HEK293 (cell line): ENCODE measurements around the gene RANBP3L.

Source experiments
- FEZF1 ChIP-seq: fragments of 450-650 bp; formaldehyde crosslinking; IDR thresholded peaks from 2 replicates; pipeline ENCODE4 v1.5.1; 2016; ENCODE audit warnings: missing biosample characterization, missing genetic modification characterization
- GLI2 ChIP-seq: fragments of 450-650 bp; formaldehyde crosslinking; IDR thresholded peaks from 2 replicates; pipeline ENCODE4; 2017; ENCODE audit warnings: missing biosample characterization, missing genetic modification characterization, low read depth, borderline replicate concordance
- GLI4 ChIP-seq: fragments of 450-650 bp; formaldehyde crosslinking; IDR thresholded peaks from 2 replicates; pipeline ENCODE4 v1.5.1; 2016; ENCODE audit warnings: missing biosample characterization, missing genetic modification characterization
- GLIS1 ChIP-seq: fragments of 450-650 bp; formaldehyde crosslinking; IDR thresholded peaks from 2 replicates; pipeline ENCODE4 v1.5.1; 2016; ENCODE audit warnings: missing biosample characterization, missing genetic modification characterization
- PBX3 ChIP-seq: sonication (generic); formaldehyde crosslinking; IDR thresholded peaks from 2 replicates; pipeline ENCODE4 v1.8.1; 2022; ENCODE audit warnings: mild to moderate bottlenecking, moderate library complexity, missing genetic modification reagents
- SALL2 ChIP-seq: fragments of 450-650 bp; formaldehyde crosslinking; IDR thresholded peaks from 2 replicates; pipeline ENCODE4 v1.5.0; 2017; ENCODE audit warnings: missing biosample characterization, mild to moderate bottlenecking, missing genetic modification characterization, borderline replicate concordance
- YY2 ChIP-seq: fragments of 450-650 bp; formaldehyde crosslinking; IDR thresholded peaks from 2 replicates; pipeline ENCODE4 v1.5.1; 2016; ENCODE audit warnings: missing biosample characterization, missing genetic modification characterization
- ZBTB48 ChIP-seq: fragments of 450-650 bp; formaldehyde crosslinking; IDR thresholded peaks from 2 replicates; pipeline ENCODE4 v1.5.1; 2016; ENCODE audit warnings: missing biosample characterization, missing genetic modification characterization
- ZBTB6 ChIP-seq: fragments of 450-650 bp; formaldehyde crosslinking; IDR thresholded peaks from 2 replicates; pipeline ENCODE4 v1.5.1; 2017; ENCODE audit warnings: missing biosample characterization, missing genetic modification characterization
- ZBTB7A ChIP-seq: fragments of 450-650 bp; formaldehyde crosslinking; IDR thresholded peaks from 2 replicates; pipeline ENCODE4 v1.5.1; 2016; ENCODE audit warnings: low read depth, missing biosample characterization, missing genetic modification characterization
- ZNF133 ChIP-seq: fragments of 450-650 bp; formaldehyde crosslinking; IDR thresholded peaks from 2 replicates; pipeline ENCODE4 v1.5.1; 2016; ENCODE audit warnings: missing biosample characterization, missing genetic modification characterization
- ZNF174 ChIP-seq: fragments of 450-650 bp; formaldehyde crosslinking; IDR thresholded peaks from 2 replicates; pipeline ENCODE4 v1.5.0; 2017; ENCODE audit warnings: missing biosample characterization, mild to moderate bottlenecking, missing genetic modification characterization
- ZNF184 ChIP-seq: fragments of 450-650 bp; IDR thresholded peaks from 2 replicates; pipeline ENCODE4 v1.5.1; 2018; ENCODE audit warnings: missing biosample characterization, mild to moderate bottlenecking, missing genetic modification characterization
- ZNF404 ChIP-seq: fragments of 450-650 bp; formaldehyde crosslinking; IDR thresholded peaks from 2 replicates; pipeline ENCODE4 v1.5.1; 2017; ENCODE audit warnings: missing biosample characterization, missing genetic modification characterization
- ZNF423 ChIP-seq: fragments of 450-650 bp; formaldehyde crosslinking; IDR thresholded peaks from 2 replicates; pipeline ENCODE4 v1.5.1; 2016; ENCODE audit warnings: missing biosample characterization, missing genetic modification characterization
- ZNF426 ChIP-seq: fragments of 450-650 bp; formaldehyde crosslinking; IDR thresholded peaks from 2 replicates; pipeline ENCODE4 v1.5.1; 2017; ENCODE audit warnings: missing biosample characterization, missing genetic modification characterization, mild to moderate bottlenecking, inconsistent platforms, moderate library complexity
- ZNF510 ChIP-seq: fragments of 450-650 bp; formaldehyde crosslinking; IDR thresholded peaks from 2 replicates; pipeline ENCODE4 v1.5.1; 2018; ENCODE audit warnings: mild to moderate bottlenecking, missing genetic modification characterization, missing biosample characterization; ENCODE audit not compliant: insufficient replicate concordance
- ZNF580 ChIP-seq: fragments of 450-650 bp; formaldehyde crosslinking; IDR thresholded peaks from 2 replicates; pipeline ENCODE4 v1.5.1; 2016; ENCODE audit warnings: missing biosample characterization, missing genetic modification characterization
- ZNF639 ChIP-seq: fragments of 450-650 bp; formaldehyde crosslinking; IDR thresholded peaks from 2 replicates; pipeline ENCODE4 v1.5.1; 2016; ENCODE audit warnings: missing biosample characterization, missing genetic modification characterization
- ZNF76 ChIP-seq: fragments of 450-650 bp; formaldehyde crosslinking; IDR thresholded peaks from 2 replicates; pipeline ENCODE4; 2016; ENCODE audit warnings: low read depth, missing biosample characterization, missing genetic modification characterization, borderline replicate concordance
- ZNF791 ChIP-seq: fragments of 450-650 bp; formaldehyde crosslinking; IDR thresholded peaks from 2 replicates; pipeline ENCODE4 v1.5.1; 2016; ENCODE audit warnings: missing biosample characterization, missing genetic modification characterization
- ZSCAN18 ChIP-seq: fragments of 450-650 bp; formaldehyde crosslinking; IDR thresholded peaks from 2 replicates; pipeline ENCODE4 v1.5.1; 2016; ENCODE audit warnings: missing biosample characterization, missing genetic modification characterization
- ZSCAN30 ChIP-seq: fragments of 450-650 bp; IDR thresholded peaks from 2 replicates; pipeline ENCODE4 v1.5.1; 2018; ENCODE audit warnings: missing biosample characterization, mild to moderate bottlenecking, missing genetic modification characterization, moderate library complexity
- TF ChIP-seq, protein P1 (sequence below): fragments of 450-650 bp; formaldehyde crosslinking; IDR thresholded peaks from 2 replicates; pipeline ENCODE4 v1.5.1; 2016; ENCODE audit warnings: missing biosample characterization, missing genetic modification characterization
- TF ChIP-seq, protein P2 (sequence below): fragments of 450-650 bp; formaldehyde crosslinking; IDR thresholded peaks from 2 replicates; pipeline ENCODE4 v1.5.1; 2016; ENCODE audit warnings: missing biosample characterization, missing genetic modification characterization
- TF ChIP-seq, protein P3 (sequence below): fragments of 450-650 bp; IDR thresholded peaks from 2 replicates; pipeline ENCODE4 v1.5.1; 2018; ENCODE audit warnings: missing biosample characterization, mild to moderate bottlenecking, missing genetic modification characterization

Gene RANBP3L

DNA sequence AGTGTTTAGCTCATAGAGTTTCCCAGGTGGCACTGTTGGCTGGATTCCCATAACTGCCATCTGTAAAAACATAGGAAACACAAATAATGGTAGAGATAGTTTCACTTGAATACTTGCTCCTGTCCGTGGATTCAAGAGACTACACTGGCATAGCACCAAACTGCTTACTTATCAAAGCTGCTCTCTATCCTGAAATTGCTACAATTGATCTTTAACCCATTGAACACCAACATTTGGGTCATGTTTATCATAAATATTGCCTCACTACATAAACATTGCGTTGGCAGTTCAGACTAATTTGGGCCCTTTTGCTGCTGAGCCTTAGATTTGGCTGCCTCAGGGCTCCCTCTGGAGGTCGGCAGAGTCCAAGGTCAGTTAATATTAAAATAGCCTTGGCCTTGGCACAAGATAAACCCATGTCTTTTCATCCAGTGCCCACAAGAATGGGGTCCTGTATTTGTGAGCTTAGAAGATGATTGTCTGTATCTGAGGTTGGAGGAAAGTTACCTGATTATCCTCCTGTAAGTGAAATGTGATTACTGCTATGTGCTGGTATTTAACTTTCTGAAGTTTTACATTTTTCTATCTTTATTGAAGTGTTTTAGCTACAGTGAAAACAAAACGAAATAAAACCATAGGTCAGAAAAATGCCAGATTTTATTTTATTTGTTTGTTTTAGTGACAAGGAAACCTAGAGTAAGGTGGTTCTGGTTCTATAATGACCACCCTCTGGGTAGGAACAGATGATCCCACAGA is 4.0 kb upstream of the RANBP3L start (continued):
- TF ChIP-seq, protein P1, sequence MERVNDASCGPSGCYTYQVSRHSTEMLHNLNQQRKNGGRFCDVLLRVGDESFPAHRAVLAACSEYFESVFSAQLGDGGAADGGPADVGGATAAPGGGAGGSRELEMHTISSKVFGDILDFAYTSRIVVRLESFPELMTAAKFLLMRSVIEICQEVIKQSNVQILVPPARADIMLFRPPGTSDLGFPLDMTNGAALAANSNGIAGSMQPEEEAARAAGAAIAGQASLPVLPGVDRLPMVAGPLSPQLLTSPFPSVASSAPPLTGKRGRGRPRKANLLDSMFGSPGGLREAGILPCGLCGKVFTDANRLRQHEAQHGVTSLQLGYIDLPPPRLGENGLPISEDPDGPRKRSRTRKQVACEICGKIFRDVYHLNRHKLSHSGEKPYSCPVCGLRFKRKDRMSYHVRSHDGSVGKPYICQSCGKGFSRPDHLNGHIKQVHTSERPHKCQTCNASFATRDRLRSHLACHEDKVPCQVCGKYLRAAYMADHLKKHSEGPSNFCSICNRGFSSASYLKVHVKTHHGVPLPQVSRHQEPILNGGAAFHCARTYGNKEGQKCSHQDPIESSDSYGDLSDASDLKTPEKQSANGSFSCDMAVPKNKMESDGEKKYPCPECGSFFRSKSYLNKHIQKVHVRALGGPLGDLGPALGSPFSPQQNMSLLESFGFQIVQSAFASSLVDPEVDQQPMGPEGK (tag by site-specific recombination): no peak
- TF ChIP-seq, protein P2, sequence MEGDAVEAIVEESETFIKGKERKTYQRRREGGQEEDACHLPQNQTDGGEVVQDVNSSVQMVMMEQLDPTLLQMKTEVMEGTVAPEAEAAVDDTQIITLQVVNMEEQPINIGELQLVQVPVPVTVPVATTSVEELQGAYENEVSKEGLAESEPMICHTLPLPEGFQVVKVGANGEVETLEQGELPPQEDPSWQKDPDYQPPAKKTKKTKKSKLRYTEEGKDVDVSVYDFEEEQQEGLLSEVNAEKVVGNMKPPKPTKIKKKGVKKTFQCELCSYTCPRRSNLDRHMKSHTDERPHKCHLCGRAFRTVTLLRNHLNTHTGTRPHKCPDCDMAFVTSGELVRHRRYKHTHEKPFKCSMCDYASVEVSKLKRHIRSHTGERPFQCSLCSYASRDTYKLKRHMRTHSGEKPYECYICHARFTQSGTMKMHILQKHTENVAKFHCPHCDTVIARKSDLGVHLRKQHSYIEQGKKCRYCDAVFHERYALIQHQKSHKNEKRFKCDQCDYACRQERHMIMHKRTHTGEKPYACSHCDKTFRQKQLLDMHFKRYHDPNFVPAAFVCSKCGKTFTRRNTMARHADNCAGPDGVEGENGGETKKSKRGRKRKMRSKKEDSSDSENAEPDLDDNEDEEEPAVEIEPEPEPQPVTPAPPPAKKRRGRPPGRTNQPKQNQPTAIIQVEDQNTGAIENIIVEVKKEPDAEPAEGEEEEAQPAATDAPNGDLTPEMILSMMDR (tag by site-specific recombination): peak; percentile 87
- TF ChIP-seq ZNF76: no peak
- TF ChIP-seq ZNF184 (tag by site-specific recombination): no peak
- no peak for TF ChIP-seq ZNF791 (tag by site-specific recombination)
- TF ChIP-seq ZBTB6 (tag by site-specific recombination): no peak
- TF ChIP-seq PBX3 (CRISPR knock-in tag): no peak
- TF ChIP-seq, protein P3, sequence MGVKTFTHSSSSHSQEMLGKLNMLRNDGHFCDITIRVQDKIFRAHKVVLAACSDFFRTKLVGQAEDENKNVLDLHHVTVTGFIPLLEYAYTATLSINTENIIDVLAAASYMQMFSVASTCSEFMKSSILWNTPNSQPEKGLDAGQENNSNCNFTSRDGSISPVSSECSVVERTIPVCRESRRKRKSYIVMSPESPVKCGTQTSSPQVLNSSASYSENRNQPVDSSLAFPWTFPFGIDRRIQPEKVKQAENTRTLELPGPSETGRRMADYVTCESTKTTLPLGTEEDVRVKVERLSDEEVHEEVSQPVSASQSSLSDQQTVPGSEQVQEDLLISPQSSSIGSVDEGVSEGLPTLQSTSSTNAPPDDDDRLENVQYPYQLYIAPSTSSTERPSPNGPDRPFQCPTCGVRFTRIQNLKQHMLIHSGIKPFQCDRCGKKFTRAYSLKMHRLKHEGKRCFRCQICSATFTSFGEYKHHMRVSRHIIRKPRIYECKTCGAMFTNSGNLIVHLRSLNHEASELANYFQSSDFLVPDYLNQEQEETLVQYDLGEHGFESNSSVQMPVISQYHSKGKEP (tag by site-specific recombination): 0 out of 2 replicates have a peak, but pooled peaks have one; percentile 34
- TF ChIP-seq FEZF1 (tag by site-specific recombination): peak; percentile 86
- TF ChIP-seq GLIS1: 0 out of 2 replicates have a peak, but pooled peaks have one; percentile 29
- TF ChIP-seq ZSCAN30 (tag by site-specific recombination): peak; percentile 39; the same call in 1 of the 2 replicates
- no peak for TF ChIP-seq ZBTB7A (tag by site-specific recombination)
- no peak for TF ChIP-seq ZNF510
- TF ChIP-seq ZNF639 (tag by site-specific recombination): peak; percentile 47
- TF ChIP-seq ZNF133: no peak
- TF ChIP-seq ZNF423: no peak
- TF ChIP-seq GLI2 (tag by site-specific recombination): no peak
- no peak for TF ChIP-seq SALL2 (tag by site-specific recombination)
- no peak for TF ChIP-seq ZNF426 (tag by site-specific recombination)
- TF ChIP-seq ZBTB48: no peak
- TF ChIP-seq YY2 (tag by site-specific recombination): no peak
- TF ChIP-seq ZNF404 (tag by site-specific recombination): no peak
- 0 out of 2 replicates have a peak, but pooled peaks have one; percentile 25 for TF ChIP-seq ZNF174 (tag by site-specific recombination)
- no peak for TF ChIP-seq GLI4 (tag by site-specific recombination)
- no peak for TF ChIP-seq ZSCAN18 (tag by site-specific recombination)
- peak; percentile 65; the same call in 1 of the 2 replicates for TF ChIP-seq ZNF580
